GM19372 (cell line): ENCODE results near the gene TNFSF8.

Experiments
- ATAC-seq: cut with Tn5 transposase; IDR thresholded peaks from one replicate; pipeline ENCODE4 v1.9.1; 2021; ENCODE audit warnings: mild to moderate bottlenecking, low read depth, moderate library complexity; ENCODE audit not compliant: unreplicated experiment

TNFSF8 gene

DNA sequence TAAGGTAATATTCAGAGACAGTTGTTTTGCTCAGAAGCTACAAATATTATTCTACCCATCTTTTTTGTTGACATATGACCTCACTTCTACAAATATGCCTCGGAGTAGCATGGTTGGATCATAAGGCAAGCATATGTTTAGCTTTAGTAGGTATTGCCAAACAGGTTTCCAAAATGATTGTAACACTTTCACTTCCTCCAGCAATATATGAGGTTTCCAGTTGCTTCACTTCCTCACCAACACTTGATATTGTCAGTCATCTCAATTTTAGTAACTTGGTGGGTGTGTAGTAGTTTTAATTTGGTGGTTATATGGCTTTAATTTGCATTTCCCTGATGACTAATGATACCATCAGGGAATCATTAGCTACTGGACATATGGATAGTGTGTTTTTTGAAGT, 46.7 kb downstream of the TNFSF8 start:
- no peak for ATAC-seq

DNA sequence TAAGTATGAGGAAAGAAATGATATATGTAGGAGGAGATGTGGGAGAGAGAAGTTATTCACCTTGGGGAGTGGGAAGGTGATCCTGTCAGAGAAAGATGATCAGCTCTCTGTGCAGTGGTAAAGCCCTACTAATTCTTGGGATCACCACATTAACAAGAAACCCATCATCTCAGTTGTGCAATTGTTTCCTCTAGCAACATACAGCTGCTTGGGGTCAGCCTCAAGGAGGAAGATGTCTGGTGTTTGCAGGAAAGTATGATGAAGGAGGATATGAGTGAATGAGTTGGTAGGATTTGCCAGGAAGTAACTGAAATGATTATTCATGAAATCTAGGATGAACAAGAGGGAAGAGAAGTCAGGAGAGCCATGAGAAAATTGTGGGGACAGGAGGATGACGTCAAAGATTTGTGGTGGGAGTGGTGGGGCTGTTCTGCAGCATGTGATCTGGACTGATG, 50.1 kb downstream of the TNFSF8 start:
- ATAC-seq = no peak

DNA sequence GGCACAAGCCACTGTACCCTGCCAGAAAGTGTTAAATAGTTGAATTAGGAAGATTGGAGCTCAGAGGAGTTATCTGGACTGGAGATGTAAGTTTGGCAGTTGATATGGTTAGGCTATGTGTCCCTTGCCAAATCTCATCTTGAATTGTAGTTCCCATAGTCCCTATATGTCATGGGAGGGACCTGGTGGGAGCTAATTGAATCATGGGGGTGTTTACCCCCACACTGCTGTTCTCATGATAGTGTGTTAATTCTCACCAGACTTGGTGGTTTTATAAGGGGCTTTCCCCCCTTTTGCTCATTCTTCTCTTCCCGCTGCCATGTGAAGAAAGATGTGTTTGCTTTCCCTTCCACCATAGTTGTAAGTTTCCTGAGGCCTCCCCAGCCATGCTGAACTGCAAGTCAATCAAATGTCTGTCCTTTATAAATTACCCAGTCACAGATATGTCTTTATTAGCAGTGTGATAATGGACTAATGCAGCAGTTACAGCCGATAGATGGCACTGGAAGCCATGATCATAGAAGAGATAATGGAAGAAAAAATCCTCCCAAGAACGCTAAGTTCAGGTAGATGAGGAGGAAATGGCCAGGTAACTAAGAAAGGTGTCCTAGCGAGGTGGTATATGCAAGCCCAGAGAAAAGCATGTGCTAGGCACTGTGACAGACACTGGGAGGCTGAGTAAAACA, 51.4 kb downstream of the TNFSF8 start:
- no peak for ATAC-seq

DNA sequence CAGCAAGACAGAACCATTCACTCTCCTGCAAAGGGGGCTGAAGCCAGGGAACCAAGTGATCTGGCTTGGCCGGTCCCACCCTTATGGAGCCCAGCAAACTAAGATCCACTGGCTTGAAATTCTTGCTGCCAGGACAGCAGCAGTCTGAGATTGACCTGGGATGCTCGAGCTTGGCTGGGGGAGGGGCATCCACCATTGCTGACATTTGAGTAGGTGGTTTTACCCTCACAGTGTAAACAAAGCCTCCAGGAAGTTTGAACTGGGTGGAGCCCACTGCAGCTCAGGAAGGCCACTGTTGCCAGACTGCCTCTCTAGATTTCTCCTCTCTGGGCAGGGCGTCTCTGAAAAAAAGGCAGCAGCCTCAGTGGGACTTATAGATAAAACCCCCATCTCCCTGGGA, 60.5 kb downstream of the TNFSF8 start:
- ATAC-seq = no peak

DNA sequence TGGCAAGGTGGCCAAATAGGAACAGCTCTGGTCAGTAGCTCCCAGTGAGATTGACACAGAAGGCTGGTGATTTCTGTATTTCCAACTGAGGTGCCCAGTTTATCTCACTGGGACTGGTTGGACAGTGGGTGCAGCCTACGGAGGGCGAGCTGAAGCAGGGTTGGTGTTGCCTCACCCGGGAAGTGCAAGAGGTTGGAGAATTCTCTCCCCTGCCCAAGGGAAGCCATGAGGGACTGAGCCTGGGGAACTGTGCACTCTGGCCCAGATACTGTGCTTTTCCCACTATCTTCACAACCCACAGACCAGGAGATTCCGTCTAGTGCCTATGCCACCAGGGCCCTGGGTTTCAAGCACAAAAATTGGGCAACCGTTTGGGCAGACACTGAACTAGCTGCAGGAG, 61.0 kb downstream of the TNFSF8 start:
- no peak for ATAC-seq

DNA sequence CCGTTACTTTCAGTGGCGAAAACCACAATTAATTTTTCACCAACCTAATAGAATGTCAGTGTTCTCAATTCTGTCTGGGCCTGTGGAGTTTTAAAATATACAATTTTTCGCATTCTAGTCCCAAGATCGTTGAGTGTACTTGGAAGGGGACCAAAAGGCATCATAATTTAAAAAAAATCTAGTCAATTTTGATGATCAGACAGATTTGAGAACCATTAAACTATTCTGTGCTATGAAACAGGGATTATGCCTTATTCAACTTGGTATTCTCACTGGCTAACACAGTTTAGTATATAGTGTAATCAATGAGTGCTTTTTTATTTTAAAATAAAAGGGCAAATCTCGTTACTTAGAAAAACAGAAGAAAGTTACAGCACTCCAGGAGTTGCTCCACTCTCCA, 63.1 kb downstream of the TNFSF8 start:
- ATAC-seq = no peak

DNA sequence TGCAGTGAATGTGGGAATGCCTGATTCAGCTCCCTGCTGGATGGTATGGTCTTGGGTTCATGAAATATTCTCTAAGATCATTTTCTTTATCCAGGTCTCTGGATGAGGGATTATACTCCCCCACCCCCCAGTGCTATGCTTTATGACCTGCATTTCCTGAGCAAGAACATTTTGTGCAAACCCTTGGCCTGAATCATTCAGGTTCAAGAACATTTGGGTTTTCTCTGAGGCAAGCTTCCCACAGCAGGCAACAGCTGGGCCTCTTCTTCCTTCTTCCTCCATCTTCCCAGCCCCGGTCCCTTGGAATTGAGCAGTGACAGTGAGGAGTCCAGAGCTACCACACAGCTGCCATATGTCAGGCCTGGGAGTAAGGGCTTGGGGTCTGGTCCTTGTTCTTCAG, 65.9 kb downstream of the TNFSF8 start:
- ATAC-seq = no peak

DNA sequence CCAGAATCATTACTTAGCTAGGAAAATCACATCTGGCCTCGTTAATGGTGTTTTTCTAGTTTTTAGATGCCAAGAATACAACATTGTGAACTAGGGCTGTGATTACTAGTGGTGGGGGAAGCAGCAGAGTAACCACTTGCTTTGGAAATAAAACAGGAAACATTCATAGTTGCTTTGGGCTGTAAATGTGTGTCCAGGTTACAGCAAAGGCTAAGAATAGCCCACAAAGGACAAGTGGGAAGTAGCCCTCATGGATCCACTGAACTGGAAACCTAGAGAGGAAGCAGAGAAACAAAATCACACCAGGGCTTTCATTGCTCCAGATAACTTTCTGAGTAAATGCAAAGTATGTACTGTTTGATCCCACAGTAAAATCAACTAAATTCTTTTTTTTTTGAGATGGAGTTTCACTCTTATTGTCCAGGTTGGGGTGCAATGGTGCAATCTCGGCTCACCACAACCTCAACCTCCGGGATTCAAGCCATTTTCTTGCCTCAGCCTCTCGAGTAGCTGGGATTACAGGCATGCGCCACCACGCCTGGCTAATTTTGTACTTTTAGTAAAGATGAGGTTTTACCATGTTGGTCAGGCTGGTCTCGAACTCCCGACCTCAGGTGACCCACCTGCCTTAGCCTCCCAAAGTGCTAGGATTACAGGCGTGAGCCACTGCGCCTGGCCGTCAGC, 68.3 kb downstream of the TNFSF8 start:
- no peak for ATAC-seq

DNA sequence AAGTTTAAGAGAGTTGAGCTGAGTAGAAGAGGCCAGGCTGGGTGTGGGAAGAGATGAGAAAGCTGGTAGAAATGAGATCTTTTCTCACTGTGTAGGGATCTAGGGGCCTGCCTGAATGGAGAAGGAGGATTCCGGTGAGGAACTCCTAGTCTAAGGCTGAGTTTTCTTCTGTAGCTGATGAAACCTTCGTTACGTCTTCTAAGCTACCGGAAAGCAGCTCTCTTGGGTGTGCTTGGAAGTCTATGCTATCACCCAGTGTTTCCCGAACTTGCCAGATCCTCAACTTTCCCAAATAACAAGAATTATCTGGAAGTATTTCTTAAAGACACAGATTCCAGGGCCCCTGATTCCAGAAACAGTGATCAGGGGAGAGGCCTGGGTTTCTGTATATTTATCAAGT, 69.1 kb downstream of the TNFSF8 start:
- no peak for ATAC-seq

DNA sequence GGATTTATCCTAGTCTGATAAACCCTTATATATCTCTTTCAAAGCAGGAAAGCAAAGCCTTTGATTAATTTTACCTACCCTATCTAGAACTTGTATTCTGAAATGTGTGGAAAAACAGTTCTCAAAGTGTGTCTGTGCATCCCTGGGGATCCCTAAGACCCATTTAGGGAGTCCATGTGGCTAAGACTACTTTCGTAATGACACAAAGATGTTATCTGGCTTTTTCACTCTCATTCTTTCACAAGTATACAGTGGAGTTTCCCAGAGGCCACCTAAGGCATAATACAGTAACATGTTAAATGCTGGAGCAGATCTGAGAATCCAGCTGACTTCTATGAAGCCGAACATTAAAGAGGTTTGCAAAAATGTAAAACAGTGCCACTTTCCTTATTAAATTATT, 70.2 kb downstream of the TNFSF8 start:
- ATAC-seq = no peak

DNA sequence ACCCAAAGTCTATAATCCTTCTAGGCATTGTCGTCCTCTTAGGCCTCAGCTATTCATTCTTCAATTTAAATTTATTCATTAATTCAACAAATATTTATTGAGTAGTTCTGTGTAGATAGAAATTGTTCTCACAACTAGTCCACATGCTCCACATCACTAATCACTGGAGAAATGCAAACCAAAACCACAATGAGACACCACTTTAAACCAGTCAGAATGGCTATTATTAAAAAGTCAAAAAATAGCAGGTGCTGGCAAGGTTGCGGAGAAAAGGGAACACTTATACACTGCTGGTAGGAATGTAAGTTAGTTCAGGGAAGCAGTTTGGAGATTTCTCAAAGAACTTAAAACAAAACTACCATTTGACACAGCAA, 73.5 kb downstream of the TNFSF8 start:
- no peak for ATAC-seq

DNA sequence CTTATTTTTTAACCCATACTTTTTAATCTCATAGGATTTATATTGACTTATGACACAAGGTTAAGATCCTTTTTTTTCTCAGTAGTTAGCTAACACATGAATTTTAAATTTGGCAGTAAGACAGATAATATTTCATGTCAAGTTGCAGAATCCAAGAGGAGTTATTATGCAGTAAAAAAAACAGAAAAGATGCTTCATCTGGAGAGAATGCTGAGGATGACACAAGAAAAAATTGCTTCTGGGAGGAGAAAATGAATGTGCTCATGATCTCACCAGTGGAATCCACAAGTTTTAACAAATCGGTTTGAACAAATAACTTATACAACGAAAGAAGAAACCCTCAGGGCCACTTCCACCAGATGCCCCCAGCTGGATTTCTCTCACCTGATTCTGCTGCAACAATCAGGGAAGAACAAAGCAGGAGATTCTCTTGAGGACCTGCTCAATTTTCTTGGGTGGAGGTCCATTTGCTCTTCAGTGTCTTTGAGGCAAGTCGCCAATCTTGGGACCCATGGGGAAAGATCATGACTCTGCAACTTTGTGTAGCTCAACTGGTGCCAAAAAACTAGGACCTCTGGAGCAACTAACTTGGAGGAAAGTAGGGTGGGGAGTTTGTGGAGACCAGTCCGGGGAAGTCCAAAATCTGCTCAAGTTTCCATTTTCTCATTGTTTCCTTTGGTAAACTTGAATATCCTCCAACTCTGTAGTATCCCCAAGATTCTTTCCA, 74.0 kb downstream of the TNFSF8 start:
- no peak for ATAC-seq

DNA sequence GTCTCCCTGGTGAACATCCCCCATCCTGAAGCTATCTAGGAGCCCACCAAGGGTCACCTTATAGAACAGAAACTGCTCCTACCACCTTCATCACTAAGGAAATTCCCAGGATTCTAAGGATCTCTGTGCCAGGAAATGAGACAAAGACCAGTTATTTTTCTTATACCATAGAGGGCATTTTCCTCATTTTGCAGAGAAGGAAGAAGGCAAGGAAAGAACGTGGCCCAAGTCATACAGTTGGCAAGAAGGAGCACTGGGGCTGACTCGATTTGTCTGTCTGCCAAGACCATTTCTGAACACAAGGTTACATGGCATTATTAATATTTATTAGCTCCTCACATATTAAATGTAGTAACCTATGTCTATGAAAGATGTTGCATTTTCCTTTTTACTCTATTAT, 74.9 kb downstream of the TNFSF8 start:
- no peak for ATAC-seq

DNA sequence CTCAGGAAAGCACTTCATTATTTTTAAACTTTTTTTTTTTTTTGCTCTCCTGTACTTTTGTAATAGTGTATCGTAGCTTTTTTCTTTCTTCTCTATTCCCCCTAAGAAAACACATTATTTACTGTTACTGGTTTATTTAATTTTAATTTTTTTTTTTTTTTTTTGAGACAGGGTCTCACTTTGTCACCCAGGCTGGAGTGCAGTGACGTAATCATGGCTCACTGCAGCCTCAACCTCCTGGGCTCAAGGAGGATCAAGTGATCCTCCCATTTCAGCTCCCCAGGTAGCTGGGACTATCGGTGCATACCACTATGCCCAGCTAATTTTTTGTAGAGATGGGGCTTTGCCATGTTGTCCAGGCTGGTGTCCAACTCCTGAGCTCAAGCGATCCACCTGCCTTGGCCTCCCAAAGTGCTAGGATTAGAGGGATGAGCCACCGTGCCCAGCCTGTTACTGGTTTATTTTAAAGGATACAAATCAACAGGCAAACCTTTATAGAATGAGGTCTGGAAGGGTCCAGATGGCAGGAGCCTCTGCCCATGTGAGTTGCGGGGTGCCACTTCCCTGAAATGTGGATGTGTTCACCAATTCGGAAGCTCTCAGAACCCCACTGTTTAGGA, 75.5 kb downstream of the TNFSF8 start:
- no peak for ATAC-seq

DNA sequence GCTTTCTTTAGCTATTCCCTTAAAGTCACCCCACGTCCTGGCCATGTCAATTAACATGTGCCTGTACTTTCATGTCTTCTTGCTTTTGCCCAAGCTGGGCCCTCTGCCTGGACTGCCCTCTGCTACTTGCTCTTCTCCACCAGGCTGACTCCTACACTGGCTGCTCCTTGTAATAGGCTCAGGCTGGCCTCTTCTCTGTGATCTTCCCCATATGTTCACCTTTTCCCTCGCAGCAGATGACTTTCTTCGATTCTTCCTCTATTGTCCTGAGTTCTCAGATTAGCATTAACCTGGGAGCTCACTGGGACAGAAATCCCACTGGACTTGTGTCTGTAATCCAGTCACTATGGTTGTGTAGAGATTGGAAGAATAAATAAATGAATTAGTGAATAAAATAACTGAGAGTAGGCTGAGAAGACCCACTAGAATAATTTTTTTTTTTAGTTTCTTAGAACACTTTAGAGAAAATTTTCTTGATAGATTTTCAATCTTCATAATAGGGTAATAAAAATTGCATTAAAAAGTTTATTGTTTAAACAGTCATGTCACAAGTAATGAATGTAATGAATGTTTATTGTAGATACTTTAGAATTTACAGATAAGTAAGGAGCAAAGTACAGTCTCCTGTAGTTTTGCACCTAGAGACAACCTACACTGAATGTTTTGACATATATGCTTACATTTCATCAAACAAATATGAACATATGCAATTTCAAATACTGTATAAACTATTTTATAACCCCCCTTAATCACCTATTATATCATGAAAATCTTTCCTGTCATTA, 77.1 kb downstream of the TNFSF8 start:
- no peak for ATAC-seq

DNA sequence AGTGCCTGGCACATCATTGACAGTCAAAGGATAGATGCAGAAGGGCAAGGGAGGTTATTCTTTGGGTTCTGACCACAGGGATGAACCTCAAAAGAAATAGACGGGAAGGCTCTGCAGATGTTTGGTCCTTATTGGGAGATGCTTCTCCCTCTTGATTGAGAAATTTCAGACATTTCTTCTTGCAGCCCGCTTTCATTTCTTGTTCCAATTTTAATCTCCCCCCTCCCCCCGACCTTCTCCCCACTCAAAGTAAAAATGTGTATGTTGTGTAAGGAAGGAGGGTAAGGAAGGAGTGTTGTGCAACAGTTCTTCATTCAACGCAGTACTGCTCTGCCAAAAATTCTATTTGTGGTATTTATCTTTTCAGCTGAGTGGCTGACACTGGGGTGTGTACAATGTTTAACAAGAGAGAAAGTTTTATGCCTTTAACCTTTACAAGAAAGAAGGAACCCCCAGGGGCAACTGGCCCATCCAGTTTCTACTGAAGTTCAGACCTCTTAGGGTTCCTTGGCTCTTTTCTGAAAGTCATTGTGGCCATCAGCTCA, 78.3 kb downstream of the TNFSF8 start:
- no peak for ATAC-seq

DNA sequence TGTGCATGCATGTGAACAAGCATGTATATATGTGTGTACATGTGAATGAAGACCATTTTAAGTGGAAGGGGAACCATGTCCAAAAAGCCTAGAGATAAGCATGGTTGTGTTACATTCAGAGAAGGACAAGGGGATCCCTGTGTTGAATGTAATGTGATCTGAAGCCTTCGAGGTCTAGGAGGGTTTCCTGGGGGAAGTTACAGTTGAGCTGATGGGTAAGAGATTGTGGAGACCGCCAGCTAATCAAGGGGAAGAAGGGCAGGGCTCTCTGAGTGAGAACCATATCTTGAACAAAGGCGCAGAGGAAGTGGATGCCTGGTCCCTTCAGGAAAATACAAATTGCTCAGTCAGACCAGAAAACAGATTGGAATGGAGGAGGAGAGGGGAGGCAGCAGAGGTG, 79.1 kb downstream of the TNFSF8 start:
- no peak for ATAC-seq
